ENCODE data around the gene PAX3.

Gene PAX3

DNA sequence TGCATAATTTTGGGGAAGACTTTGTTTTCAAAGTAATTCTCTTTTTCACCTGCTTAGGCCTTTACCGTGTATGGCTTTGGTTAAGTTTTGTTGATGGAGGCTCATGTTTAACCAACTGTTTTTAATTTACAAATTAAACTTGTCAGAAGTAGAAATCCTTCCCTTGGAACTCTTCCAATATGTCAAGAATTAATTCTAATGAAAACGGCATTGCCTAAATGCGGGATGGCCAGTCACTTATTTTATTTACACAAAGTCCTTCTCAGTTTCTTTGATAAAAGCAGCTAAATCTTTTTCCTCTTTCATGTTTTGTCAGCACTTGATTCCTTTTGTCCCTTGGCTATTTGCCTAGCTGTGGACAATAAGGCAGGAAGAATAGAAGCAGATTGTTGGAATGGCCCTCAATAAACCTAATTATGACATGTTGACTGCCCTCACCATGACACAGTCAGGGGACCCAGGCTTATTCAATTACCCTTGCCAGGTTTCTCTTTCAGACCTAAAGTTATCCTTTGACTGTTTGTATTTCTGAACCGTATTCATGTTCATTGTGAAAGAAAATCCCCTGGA, 26.3 kb downstream of the PAX3 start:
- in situ Hi-C loops (cut with MboI; ENCODE audit: low sequenced_read_pairs, unreplicated experiment), result no loop called here
- DNase-seq (ENCODE audit: low spot score), result no peak
- TF ChIP-seq, protein P1, sequence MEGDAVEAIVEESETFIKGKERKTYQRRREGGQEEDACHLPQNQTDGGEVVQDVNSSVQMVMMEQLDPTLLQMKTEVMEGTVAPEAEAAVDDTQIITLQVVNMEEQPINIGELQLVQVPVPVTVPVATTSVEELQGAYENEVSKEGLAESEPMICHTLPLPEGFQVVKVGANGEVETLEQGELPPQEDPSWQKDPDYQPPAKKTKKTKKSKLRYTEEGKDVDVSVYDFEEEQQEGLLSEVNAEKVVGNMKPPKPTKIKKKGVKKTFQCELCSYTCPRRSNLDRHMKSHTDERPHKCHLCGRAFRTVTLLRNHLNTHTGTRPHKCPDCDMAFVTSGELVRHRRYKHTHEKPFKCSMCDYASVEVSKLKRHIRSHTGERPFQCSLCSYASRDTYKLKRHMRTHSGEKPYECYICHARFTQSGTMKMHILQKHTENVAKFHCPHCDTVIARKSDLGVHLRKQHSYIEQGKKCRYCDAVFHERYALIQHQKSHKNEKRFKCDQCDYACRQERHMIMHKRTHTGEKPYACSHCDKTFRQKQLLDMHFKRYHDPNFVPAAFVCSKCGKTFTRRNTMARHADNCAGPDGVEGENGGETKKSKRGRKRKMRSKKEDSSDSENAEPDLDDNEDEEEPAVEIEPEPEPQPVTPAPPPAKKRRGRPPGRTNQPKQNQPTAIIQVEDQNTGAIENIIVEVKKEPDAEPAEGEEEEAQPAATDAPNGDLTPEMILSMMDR (IDR thresholded peaks at IDR 0.05; ENCODE audit: borderline replicate concordance, control extremely low read depth, extremely low read depth, insufficient read depth, missing control alignments), result no peak

DNA sequence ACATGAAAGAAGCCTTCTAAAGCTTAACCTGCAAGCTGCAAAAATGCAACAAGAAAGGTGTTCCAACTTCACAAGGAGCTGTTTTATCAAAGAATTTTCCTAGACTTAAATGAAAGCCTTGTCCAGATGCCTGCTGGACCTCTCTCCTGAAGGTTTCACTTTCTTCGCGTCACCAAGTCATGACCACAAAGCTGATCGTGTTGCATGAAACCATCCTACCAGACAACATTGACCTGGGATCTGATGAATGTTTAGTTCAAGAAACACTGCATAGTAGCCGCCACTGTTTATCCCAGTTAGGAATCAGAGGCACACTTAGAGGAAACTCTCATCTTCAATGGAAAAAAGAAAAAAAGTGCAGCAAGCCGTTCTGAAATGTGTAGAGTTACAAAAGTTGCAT, 26.9 kb downstream of the PAX3 start:
- in situ Hi-C loops (cut with MboI; ENCODE audit: low sequenced_read_pairs, unreplicated experiment), result no loop called here
- no peak for DNase-seq (ENCODE audit: low spot score)
- TF ChIP-seq, protein P1 (IDR thresholded peaks at IDR 0.05; ENCODE audit: borderline replicate concordance, control extremely low read depth, extremely low read depth, insufficient read depth, missing control alignments), result no peak

DNA sequence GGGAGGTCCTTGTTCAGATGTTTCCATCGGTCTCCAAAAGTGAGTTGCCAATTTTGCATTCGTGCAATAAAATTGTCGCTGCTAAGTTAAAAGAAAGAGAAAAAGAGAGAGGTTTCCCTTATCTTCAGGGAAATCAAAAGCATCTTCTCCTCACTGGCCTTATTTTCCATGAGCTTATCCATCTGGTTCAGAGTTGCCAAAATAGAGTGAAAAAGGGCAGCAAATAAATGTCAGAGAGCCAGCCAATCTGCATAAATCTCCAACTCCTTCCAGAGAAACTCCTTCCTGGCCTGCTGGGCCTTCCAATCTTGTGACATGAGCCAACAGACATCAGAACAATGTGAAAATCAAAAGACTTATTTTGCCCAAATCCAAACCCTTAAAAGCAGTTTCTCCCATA, 28.4 kb downstream of the PAX3 start:
- TF ChIP-seq, protein P1 (IDR thresholded peaks at IDR 0.05; ENCODE audit: borderline replicate concordance, control extremely low read depth, extremely low read depth, insufficient read depth, missing control alignments), result no peak
- in situ Hi-C loops (cut with MboI; ENCODE audit: low sequenced_read_pairs, unreplicated experiment), result no loop called here
- DNase-seq (ENCODE audit: low spot score), result no peak

DNA sequence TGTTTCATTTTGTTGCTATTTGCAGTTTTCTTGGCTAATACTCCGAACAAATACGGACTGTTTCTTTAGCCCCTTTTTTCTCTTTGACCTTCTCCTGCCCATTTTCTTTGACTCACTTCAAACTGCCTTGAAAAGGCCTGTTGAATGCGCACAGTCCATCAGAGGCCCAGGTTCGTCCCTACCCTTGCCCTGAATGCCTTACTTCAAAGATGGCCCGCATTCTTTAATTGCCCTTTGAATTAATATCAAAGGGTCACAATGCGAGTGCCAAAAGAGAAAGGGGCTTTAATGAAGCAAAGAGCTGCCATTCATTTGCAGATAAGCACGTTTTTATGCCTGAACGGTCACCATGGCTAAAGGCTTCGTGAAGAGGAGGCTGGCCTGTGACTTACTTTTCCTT, 29.7 kb downstream of the PAX3 start:
- no peak for DNase-seq (ENCODE audit: low spot score)
- in situ Hi-C loops (cut with MboI; ENCODE audit: low sequenced_read_pairs, unreplicated experiment), result no loop called here
- TF ChIP-seq, protein P1 (IDR thresholded peaks at IDR 0.05; ENCODE audit: borderline replicate concordance, control extremely low read depth, extremely low read depth, insufficient read depth, missing control alignments), result no peak

DNA sequence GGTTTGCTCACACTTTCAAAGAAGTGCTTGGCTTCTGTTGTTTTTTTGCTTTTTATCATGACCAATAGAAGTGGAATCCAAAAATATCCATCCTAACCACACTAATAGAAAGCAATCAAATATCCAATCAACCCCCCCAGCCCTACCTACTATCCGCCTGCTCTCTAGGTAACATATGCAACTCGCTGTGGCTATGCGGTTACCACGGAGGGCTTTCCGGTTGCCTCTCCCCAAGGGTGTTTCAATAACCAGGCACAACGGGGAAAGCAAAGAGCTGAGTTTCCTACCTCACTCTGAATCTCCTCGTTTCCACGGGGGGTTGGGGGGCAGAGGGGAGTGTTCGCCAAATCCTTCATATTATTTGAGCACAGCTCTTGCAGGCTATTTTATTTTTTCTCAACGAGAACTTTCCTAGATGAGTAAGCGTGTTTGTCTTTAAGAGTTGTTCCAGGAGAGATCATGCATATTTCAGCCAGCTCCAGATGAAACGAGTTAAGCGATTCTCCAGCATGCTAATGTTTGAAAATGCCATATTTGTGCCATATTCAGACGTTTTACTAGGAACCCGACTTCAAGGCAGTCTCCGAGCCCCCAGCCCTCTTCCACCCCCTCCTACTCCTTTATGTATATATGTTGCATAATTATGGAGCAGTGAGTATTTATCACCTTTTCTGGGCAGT, 30.3 kb downstream of the PAX3 start:
- no peak for DNase-seq (ENCODE audit: low spot score)
- in situ Hi-C loops (cut with MboI; ENCODE audit: low sequenced_read_pairs, unreplicated experiment), result no loop called here
- TF ChIP-seq, protein P1 (IDR thresholded peaks at IDR 0.05; ENCODE audit: borderline replicate concordance, control extremely low read depth, extremely low read depth, insufficient read depth, missing control alignments), result no peak

DNA sequence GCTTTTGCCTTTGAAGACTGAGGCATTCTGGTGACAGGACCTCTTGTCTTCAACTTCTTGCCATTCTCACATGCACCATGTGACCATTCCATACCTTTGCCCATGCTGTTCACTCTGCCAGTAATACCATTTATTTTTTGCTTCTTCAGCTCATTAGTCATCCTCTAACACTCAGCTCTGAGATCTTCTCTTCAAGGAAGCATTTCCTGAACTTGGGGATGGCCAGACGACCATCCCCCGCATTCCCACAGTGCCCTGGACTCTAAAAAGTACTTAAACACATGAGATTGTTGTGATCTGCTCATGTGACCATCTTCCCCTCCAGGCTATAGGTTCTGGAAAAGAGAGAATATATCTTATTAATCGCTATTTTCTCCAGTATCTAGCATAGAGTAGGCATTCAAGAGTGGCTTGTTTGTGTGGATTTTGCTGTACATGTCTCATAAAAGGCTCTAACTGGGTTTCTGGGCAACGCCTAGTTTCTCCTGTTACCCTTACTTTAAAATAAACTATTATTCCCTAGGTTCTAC, 33.9 kb downstream of the PAX3 start:
- TF ChIP-seq, protein P1 (IDR thresholded peaks at IDR 0.05; ENCODE audit: borderline replicate concordance, control extremely low read depth, extremely low read depth, insufficient read depth, missing control alignments), result no peak
- in situ Hi-C loops (cut with MboI; ENCODE audit: low sequenced_read_pairs, unreplicated experiment), result no loop called here
- DNase-seq (ENCODE audit: low spot score), result no peak

Measured in GM13976 (cell line).